Astrocyte (in vitro differentiated cells and primary cell): ENCODE measurements around the gene JAKMIP3.

Experiments
- EZH2 ChIP-seq: IDR thresholded peaks from 2 replicates; pipeline ENCODE4 v1.6.1; 2012; ENCODE audit warnings: mild to moderate bottlenecking, low read length, inconsistent platforms; ENCODE audit not compliant: insufficient read depth
- TF ChIP-seq, protein P1 (sequence below): IDR thresholded peaks from 2 replicates; pipeline ENCODE4 v1.5.1; 2011; ENCODE audit warnings: low read depth, mild to moderate bottlenecking, inconsistent platforms, low read length, moderate library complexity; ENCODE audit not compliant: insufficient read depth

DNA sequence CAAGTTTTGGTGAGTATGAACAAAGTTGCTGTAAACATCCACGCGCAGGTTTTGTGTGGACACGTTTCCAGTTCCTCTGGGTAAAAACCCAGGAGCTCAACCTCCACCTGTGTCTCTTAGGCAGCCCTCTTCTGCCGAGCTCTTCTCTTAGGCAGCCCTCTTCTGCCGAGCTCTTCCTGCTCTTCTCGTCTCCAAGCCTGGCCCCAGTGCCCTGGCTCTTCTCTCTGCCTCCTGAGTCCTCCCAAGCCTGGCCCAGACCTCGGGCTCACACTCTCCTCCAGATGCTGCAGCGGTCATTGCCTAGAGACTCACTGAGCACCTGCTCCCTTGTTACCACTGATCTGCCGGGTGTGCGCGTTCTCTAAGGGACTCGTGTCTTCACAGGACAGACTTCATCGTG lies 45.3 kb upstream of the JAKMIP3 start:
- TF ChIP-seq, protein P1, sequence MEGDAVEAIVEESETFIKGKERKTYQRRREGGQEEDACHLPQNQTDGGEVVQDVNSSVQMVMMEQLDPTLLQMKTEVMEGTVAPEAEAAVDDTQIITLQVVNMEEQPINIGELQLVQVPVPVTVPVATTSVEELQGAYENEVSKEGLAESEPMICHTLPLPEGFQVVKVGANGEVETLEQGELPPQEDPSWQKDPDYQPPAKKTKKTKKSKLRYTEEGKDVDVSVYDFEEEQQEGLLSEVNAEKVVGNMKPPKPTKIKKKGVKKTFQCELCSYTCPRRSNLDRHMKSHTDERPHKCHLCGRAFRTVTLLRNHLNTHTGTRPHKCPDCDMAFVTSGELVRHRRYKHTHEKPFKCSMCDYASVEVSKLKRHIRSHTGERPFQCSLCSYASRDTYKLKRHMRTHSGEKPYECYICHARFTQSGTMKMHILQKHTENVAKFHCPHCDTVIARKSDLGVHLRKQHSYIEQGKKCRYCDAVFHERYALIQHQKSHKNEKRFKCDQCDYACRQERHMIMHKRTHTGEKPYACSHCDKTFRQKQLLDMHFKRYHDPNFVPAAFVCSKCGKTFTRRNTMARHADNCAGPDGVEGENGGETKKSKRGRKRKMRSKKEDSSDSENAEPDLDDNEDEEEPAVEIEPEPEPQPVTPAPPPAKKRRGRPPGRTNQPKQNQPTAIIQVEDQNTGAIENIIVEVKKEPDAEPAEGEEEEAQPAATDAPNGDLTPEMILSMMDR = no peak
- TF ChIP-seq EZH2 = no peak
